Astrocyte (in vitro differentiated cells and primary cell): ENCODE measurements around the gene SLC6A11. TPM values are rescaled to one million over a fixed set of nuclear protein-coding genes. Genes with fewer than 3 reads are reported as not detected.

ENCODE experiments used
- DNase-seq: peaks from one replicate; pipeline ENCODE4 v3.0.0-alpha.2; 2010; ENCODE audit warnings: low read depth
- FAIRE-seq: peaks from 2 replicates; lab custom pipeline; 2011; peaks lifted over from hg19 to GRCh38; lab: Jason Lieb, UNC
- H2AFZ ChIP-seq: 2 replicates; pipeline ENCODE4 v1.6.0; 2012; ENCODE audit warnings: low read depth, low read length, inconsistent platforms
- H3K27ac ChIP-seq: 2 replicates; pipeline ENCODE4 v1.5.1; 2011; ENCODE audit warnings: low read depth, low read length, inconsistent platforms
- H3K27me3 ChIP-seq: 2 replicates; pipeline ENCODE4 v1.6.0; 2011; ENCODE audit warnings: low read length, inconsistent platforms; ENCODE audit not compliant: insufficient read depth
- H3K36me3 ChIP-seq: 2 replicates; pipeline ENCODE4 v1.5.1; 2011; ENCODE audit warnings: low read length, inconsistent platforms; ENCODE audit not compliant: insufficient read depth
- H3K4me1 ChIP-seq: 2 replicates; pipeline ENCODE4 v1.5.1; 2011; ENCODE audit warnings: low read length, inconsistent platforms; ENCODE audit not compliant: insufficient read depth
- H3K4me2 ChIP-seq: 2 replicates; pipeline ENCODE4 v1.6.0; 2012; ENCODE audit warnings: low read length, inconsistent platforms
- H3K4me3 ChIP-seq: 2 replicates; pipeline ENCODE4 v1.5.1; 2011; ENCODE audit warnings: low read depth, mild to moderate bottlenecking, low read length, inconsistent platforms; ENCODE audit not compliant: insufficient read depth
- H3K79me2 ChIP-seq: 2 replicates; pipeline ENCODE4 v1.6.0; 2012; ENCODE audit warnings: mild to moderate bottlenecking, low read length, inconsistent platforms; ENCODE audit not compliant: insufficient read depth
- H3K9ac ChIP-seq: 2 replicates; pipeline ENCODE4 v1.6.0; 2012; ENCODE audit warnings: mild to moderate bottlenecking, low read length, inconsistent platforms
- H3K9me3 ChIP-seq: 2 replicates; pipeline ENCODE4 v1.5.1; 2012; ENCODE audit warnings: low read depth, mild to moderate bottlenecking, low read length, inconsistent platforms; ENCODE audit not compliant: insufficient read depth
- H4K20me1 ChIP-seq: 2 replicates; pipeline ENCODE4 v1.6.0; 2012; ENCODE audit warnings: low read length, inconsistent platforms; ENCODE audit not compliant: insufficient read depth
- H3K27ac Mint-ChIP-seq: one replicate; pipeline ENCODE4 v1.8.0; 2021; ENCODE audit warnings: mild to moderate bottlenecking, mixed read lengths; ENCODE audit not compliant: unreplicated experiment
- H3K27me3 Mint-ChIP-seq: one replicate; pipeline ENCODE4 v1.8.0; 2021; ENCODE audit warnings: low read depth, mixed read lengths; ENCODE audit not compliant: unreplicated experiment
- H3K36me3 Mint-ChIP-seq: one replicate; pipeline ENCODE4 v1.8.0; 2021; ENCODE audit warnings: low read depth, mixed read lengths; ENCODE audit not compliant: unreplicated experiment
- H3K4me1 Mint-ChIP-seq: one replicate; pipeline ENCODE4 v1.8.0; 2021; ENCODE audit warnings: low read depth, mixed read lengths; ENCODE audit not compliant: unreplicated experiment
- H3K4me3 Mint-ChIP-seq: one replicate; pipeline ENCODE4 v1.8.0; 2021; ENCODE audit warnings: mild to moderate bottlenecking, moderate library complexity, mixed read lengths; ENCODE audit not compliant: unreplicated experiment
- H3K9me3 Mint-ChIP-seq: one replicate; pipeline ENCODE4 v1.8.0; 2021; ENCODE audit warnings: mild to moderate bottlenecking, mixed read lengths; ENCODE audit not compliant: unreplicated experiment
- EZH2 ChIP-seq: IDR thresholded peaks from 2 replicates; pipeline ENCODE4 v1.6.1; 2012; ENCODE audit warnings: mild to moderate bottlenecking, low read length, inconsistent platforms; ENCODE audit not compliant: insufficient read depth
- total RNA-seq: library from RNA; stranded (reverse); gene quantifications from 2 replicates; pipeline ENCODE4 v1.2.1, GENCODE V29; 2021
- TF ChIP-seq, protein P1 (sequence below): IDR thresholded peaks from 2 replicates; pipeline ENCODE4 v1.5.1; 2011; ENCODE audit warnings: low read depth, mild to moderate bottlenecking, inconsistent platforms, low read length, moderate library complexity; ENCODE audit not compliant: insufficient read depth

Gene SLC6A11
- total RNA-seq, 1 donor from 2014 or later: 0.34 TPM

DNA sequence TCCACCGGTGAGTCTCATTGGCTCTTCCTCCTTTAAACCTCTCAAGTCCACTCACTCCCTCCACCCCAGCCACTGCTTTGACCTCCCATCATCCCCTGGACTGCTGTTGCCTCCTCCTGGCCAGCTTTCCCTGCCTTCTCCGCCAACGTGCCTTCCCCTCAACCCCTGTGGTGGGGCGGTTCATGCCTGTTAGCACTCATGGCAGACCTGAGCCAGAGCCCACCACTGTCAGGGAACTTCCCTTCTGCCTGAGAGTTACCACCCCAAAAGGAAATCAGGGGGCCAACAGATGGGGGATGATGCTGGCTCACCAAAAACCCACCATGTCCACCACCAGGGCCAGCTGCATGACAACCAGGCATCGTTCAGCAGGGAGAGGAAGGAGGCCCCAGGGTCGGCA is 132.3 kb downstream of the SLC6A11 start:
- peaks cover 28% of the 10 kb centered on the region for H3K27me3 ChIP-seq
- no peak for FAIRE-seq
- no peaks in the 10 kb centered on the region for H3K4me1 ChIP-seq
- no peak overlapping the region for H3K9ac ChIP-seq
- DNase-seq: no peak
- H3K9me3 Mint-ChIP-seq: peaks cover 3% of the 10 kb centered on the region
- H3K4me1 Mint-ChIP-seq: no peaks in the 10 kb centered on the region
- no peak overlapping the region for H3K27ac Mint-ChIP-seq
- H3K9me3 ChIP-seq: no peaks in the 10 kb centered on the region
- H3K27me3 Mint-ChIP-seq: peaks cover 58% of the 10 kb centered on the region
- no peak overlapping the region for H3K4me2 ChIP-seq
- H3K27ac ChIP-seq: no peak overlapping the region
- H2AFZ ChIP-seq: no peak overlapping the region
- no peaks in the 10 kb centered on the region for H3K36me3 ChIP-seq
- H3K4me3 ChIP-seq: no peak overlapping the region
- H3K4me3 Mint-ChIP-seq: no peak overlapping the region
- no peak for TF ChIP-seq EZH2
- TF ChIP-seq, protein P1, sequence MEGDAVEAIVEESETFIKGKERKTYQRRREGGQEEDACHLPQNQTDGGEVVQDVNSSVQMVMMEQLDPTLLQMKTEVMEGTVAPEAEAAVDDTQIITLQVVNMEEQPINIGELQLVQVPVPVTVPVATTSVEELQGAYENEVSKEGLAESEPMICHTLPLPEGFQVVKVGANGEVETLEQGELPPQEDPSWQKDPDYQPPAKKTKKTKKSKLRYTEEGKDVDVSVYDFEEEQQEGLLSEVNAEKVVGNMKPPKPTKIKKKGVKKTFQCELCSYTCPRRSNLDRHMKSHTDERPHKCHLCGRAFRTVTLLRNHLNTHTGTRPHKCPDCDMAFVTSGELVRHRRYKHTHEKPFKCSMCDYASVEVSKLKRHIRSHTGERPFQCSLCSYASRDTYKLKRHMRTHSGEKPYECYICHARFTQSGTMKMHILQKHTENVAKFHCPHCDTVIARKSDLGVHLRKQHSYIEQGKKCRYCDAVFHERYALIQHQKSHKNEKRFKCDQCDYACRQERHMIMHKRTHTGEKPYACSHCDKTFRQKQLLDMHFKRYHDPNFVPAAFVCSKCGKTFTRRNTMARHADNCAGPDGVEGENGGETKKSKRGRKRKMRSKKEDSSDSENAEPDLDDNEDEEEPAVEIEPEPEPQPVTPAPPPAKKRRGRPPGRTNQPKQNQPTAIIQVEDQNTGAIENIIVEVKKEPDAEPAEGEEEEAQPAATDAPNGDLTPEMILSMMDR: no peak
- H4K20me1 ChIP-seq: no peaks in the 10 kb centered on the region
- H3K36me3 Mint-ChIP-seq: no peaks in the 10 kb centered on the region
- no peaks in the 10 kb centered on the region for H3K79me2 ChIP-seq

DNA sequence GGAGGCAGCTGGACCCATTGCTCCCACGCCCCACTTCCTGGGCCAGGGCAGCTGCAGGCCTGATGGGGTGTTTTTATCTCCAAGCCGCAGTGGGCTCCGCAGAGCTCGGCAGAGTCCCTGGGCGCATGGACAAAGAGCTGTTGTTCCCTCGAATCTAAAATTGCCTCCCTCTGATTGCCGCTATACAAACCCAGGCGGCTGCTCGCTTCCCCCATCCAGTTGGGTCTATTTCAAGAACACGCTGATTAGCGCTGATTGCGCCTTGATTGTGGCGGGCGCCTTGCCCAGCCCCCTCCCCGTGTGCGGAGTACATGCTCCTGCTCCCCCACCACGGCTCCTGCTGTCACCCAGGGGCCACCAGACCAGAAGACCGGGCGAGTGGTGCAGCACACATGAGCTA is 133.2 kb downstream of the SLC6A11 start:
- Mint-ChIP-seq H3K9me3 (peaks cover 3% of the 10 kb centered on the region), H3K36me3 (no peaks in the 10 kb centered on the region), H3K4me3 (no peak overlapping the region), H3K4me1 (no peaks in the 10 kb centered on the region), H3K27me3 (peaks cover 65% of the 10 kb centered on the region), H3K27ac (no peak overlapping the region)
- H3K4me3 ChIP-seq: no peak overlapping the region
- TF ChIP-seq, protein P1: no peak
- no peak for TF ChIP-seq EZH2
- H3K9me3 ChIP-seq: no peaks in the 10 kb centered on the region
- DNase-seq (no peak), FAIRE-seq (no peak)
- no peak overlapping the region for H3K27ac ChIP-seq
- H3K9ac ChIP-seq: no peak overlapping the region
- H3K27me3 ChIP-seq: peaks cover 28% of the 10 kb centered on the region
- no peaks in the 10 kb centered on the region for H3K79me2 ChIP-seq
- no peaks in the 10 kb centered on the region for H4K20me1 ChIP-seq
- no peaks in the 10 kb centered on the region for H3K4me1 ChIP-seq
- H2AFZ ChIP-seq: no peak overlapping the region
- H3K36me3 ChIP-seq: no peaks in the 10 kb centered on the region
- H3K4me2 ChIP-seq: no peak overlapping the region

DNA sequence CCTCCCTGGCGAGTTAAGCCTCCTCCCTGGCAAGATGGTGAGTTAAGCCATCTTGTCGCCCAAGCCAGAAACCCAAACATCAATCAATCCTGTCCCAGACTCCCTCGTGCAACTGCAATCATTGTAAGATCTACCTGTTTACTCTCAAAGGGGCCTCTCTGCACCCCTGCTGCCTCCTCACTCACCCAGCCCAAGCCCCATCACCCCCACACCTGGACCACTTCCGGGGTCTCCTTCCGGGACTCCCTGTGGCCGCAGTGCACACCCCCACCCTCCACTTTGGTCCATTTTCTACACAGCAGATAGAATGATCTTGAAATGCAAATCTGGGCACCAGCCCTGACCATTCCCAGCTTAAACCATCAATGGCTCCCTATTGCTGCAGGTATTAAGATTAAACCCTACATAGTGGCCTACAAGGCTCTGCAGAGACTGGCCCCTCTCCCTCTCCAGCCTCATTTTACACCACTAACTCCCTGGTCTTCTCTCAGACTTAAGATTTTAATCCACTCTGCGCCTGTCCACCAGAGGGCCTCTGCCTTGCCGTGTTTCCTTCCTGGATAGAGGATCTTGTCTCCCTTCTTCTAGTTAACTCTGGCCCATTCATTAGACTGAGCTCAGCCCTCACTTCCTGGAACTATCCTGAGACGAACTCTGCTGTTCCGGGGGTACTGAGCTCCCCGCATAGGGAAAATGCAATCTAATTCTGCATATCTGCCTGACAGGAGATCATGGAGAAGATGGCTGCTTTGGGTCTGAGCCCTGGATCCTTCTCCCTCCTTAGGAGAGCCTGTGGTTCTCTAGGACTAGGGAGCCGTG is 134.7 kb downstream of the SLC6A11 start:
- peaks cover 3% of the 10 kb centered on the region for H3K9me3 Mint-ChIP-seq
- no peak overlapping the region for H3K9ac ChIP-seq
- H2AFZ ChIP-seq: peak overlapping the region; percentile 47
- peaks cover 72% of the 10 kb centered on the region for H3K27me3 Mint-ChIP-seq
- H3K36me3 Mint-ChIP-seq: no peaks in the 10 kb centered on the region
- no peaks in the 10 kb centered on the region for H3K36me3 ChIP-seq
- no peak overlapping the region for H3K4me3 ChIP-seq
- no peaks in the 10 kb centered on the region for H4K20me1 ChIP-seq
- FAIRE-seq (no peak), DNase-seq (peak; percentile 18)
- H3K9me3 ChIP-seq: no peaks in the 10 kb centered on the region
- H3K79me2 ChIP-seq: no peaks in the 10 kb centered on the region
- no peak overlapping the region for H3K4me3 Mint-ChIP-seq
- peak overlapping the region; percentile 23 for H3K4me2 ChIP-seq
- no peak for TF ChIP-seq EZH2
- TF ChIP-seq, protein P1: peak; percentile 63
- H3K27me3 ChIP-seq: peaks cover 28% of the 10 kb centered on the region
- no peak overlapping the region for H3K27ac Mint-ChIP-seq
- no peaks in the 10 kb centered on the region for H3K4me1 ChIP-seq
- H3K4me1 Mint-ChIP-seq: no peaks in the 10 kb centered on the region
- H3K27ac ChIP-seq: no peak overlapping the region
